NCI-H146 treated with DMSO at 0.1 percent for 48 hours (cell line): ENCODE data around the gene CCER1.

ENCODE experiments used
- DNase-seq: peaks from one replicate; lab custom pipeline; 2025; ENCODE audit not compliant: unreplicated experiment; lab: John Stamatoyannopoulos, UW

The CCER1 gene

DNA sequence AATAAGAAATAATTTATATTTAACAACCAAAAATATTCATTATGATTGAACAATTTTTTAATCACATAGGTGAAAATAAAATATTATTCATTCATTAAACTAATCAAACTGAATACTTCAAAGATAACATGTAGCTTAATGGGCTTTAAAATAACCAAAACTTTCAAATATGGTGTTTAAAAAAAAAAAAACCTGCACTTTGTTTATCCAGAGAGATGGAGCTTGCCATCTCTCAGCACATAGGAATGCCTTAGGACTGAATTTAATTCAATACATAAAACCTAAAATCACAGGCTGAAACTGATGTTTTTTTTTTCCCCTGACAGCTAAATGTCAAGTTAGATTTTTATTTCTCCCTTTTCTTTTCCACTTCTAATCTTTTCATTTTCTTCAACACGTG, 14.4 kb upstream of the CCER1 start:
- DNase-seq, result no peak

DNA sequence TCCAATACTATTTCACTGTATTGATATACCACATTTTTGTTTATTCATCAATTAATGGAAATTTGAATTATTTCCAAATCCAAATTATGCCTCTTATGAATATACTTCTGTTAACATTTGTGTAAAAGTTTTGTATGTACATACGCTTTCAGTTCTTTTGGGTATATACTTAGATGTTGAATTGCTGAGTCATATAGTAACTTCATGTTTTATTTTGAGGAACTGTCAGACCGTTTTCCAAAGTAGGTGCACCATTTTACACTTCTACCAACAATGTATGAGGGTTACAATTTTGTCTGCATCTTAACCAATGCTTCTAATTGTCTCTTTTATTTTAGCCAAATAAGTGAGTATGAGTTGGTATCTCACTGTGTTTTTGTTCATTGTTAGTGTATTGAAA, 10.2 kb upstream of the CCER1 start:
- DNase-seq, result no peak

- no peak for DNase-seq
Observed at GRCh38 chr12:90964616-90965015, 9.6 kb upstream of the CCER1 start.

DNA sequence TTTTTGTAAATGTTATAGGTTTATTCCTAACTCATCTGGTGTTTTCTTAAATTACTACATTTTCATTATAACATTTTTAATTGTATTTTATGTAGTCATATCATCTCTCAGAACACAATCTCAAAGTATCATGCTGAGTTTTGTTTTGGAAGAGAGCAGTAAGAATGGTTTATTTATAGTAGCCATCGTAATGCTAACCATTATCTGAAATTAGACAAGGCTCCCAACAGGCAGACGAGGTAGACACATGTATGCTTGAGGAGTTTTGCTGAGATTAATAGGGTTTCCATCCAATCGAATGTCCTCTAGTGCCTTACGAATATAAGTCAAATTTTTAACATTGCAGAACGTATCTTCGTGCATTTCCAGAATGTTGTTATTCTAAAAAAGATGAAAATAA, 9.0 kb upstream of the CCER1 start:
- no peak for DNase-seq

DNA sequence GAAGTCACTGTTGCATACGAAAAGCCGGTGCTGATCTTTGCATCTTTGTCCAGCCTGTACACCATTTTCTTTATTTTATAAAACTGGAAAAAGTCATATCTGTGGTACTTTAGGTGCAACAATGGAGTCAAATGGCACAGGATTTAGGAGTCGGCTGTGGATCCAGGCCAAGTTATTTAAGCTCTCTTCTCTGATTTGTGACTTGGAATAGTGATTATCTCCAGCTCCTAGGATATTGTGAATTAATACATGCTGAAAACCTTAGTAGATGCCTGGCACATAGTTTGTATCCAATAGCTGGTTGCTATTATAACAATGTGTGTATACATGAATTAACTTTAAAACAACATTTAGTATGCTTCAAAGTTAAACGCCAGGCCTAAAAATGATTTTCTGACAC, 6.2 kb upstream of the CCER1 start:
- no peak for DNase-seq

GRCh38 chr12:90959538-90960139, 4.7 kb upstream of the CCER1 start:
- DNase-seq, result no peak

GRCh38 chr12:90959032-90959431, 4.1 kb upstream of the CCER1 start:
- no peak for DNase-seq

DNA sequence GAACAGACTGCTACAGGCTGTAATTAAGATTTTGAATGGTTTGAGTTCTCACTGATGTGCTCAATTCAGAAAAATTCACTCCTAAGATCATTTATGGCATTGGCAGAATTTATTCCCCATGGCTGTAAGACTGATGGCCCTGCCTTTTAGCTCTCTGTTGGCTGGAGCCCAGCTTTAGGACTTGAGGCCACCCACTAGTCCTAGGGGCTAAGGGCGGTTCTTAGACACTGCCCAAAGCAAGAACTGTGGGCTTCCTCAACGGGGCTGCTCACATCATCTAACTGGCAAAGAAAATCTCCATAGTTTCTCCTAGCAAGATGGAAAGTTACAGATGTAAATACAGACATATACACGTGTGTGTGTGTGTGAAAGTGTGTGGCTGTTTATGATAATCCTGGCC, 3.4 kb upstream of the CCER1 start:
- no peak for DNase-seq

DNA sequence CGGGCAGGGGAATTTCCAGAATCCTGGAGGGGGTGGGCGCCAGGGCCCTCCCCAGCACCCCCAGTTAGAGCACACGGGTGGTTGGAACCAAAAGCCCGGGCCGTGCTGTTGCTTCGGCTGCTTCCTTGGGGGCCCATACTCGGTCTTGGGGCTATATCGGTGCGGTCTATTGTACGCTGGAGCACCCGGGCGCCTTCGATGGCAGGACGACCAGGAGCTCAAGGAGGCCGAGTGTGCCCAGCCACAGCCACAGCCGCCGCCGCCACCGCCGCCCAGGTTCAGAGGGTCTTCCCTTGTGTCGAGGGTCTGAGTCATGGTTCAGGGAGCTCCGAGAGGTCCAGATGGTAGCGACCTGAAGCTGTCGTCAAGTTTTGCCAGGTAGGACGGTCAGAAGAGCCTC, 548 bp downstream of the CCER1 start:
- DNase-seq, result no peak

GRCh38 chr12:90953956-90954421, 987 bp downstream of the CCER1 start:
- no peak for DNase-seq

- DNase-seq, result no peak
Observed at GRCh38 chr12:90951432-90952105, 3.4 kb downstream of the CCER1 start.

- no peak for DNase-seq
Observed at GRCh38 chr12:90947869-90948268, 7.1 kb downstream of the CCER1 start.

DNA sequence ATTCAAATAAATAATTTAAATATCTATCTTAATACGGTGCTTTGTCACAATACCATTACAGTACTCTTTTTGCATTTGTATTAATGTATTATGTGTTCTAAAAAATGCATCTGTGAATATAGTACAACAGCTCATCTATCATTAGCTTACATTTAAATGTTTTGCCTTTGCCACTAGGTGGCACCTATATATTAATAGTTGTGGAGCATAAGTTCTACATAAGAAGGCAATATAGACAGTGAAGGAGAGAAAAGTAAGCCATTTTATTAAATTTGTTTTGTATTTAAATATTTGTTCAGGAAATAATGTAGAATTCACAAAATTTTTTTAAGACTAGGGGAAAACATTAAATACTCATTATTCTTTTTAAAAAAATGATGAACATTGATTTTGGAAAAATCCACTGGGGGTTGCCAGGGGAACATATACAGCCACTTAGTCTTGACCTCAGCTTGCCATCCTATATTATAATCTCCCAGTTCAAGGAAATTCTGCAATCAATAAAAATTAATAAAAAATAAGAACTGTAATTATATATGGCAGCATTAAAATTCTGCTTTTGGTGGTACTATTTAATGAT, 9.8 kb downstream of the CCER1 start:
- DNase-seq, result no peak

DNA sequence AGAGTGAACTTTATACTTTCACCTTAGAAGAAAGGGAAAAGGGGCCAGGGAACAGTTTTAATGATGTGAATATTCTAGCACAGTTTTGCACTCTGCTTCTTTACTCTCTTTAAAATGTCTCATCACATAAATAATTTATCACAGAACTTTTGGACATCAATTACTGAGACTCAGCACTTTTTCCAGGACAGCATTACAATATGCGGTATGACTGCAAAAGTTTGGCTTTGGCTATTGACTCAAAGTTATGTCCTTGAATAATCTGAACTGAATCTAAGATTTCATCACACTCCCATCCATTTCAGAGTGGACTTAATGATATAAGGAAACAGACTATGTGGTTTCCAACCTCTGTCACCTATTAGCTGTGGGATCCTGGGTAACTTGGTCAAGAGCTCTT, 11.7 kb downstream of the CCER1 start:
- no peak for DNase-seq

DNA sequence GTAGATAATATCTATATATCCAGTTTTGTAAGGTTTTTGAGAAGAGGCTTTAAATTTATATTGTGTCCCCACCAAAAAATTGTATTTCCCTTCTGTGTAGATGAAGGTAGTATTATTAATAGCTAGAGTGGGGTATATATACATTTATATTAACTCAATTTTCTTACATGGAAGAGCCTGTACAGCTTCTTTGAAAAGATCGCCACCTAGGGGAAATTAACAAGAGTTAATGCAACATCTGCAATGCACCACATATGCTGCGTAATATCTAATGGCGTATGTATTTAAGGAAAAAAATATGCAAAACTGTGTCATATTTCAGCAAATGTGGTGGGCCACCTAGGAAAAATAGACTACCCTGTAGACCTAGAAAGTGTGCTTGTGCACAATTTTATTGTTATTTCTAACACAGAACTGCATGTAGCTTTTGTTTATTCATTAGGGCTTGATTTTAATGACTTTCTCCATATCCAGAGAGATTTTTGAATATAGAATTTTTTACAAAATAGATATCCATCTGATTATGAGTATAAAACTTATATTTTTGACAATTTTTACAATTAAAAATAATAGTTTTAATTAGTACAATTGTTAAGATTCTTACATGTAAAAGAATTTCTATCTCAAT, 14.0 kb downstream of the CCER1 start:
- DNase-seq, result no peak

DNA sequence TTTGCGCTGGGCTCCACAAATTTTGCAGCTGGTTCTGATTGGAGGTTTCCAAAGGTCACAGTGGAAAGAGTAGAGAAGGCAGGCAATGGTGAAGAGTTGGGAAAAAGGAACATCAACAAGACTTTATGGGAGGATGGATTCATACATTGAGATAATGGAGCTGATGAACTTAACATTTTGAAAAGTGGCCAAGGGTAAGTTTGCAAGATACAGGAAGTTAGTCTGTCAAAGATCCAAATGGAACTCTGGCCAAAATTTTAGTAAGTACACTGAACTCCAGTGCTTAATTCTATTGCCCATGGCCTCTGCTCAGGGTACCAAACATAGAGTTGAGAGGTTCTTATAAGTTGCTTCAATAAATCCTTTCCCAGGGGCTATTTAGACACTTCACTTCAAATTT, 15.6 kb downstream of the CCER1 start:
- DNase-seq, result no peak

- no peak for DNase-seq
Observed at GRCh38 chr12:90938451-90938850, 16.5 kb downstream of the CCER1 start.

DNA sequence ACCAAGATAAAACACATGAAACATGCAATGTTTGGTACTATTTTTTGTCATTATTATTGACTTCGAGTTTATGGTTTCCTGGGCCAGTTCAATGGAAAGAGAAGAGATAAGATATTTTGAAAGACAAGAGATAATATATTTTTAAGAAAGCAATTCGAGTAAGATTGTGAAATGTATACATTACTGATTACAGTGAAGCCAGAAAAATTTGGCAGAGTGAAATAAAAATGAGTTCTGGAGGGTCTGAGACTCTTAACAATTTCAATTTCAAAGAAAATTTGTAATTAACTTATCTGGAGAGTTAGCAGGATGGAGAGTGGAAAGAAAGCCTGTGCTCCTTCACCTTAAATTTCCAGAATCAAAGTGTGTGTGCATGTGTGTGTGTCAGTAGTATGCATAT, 17.3 kb downstream of the CCER1 start:
- no peak for DNase-seq

DNA sequence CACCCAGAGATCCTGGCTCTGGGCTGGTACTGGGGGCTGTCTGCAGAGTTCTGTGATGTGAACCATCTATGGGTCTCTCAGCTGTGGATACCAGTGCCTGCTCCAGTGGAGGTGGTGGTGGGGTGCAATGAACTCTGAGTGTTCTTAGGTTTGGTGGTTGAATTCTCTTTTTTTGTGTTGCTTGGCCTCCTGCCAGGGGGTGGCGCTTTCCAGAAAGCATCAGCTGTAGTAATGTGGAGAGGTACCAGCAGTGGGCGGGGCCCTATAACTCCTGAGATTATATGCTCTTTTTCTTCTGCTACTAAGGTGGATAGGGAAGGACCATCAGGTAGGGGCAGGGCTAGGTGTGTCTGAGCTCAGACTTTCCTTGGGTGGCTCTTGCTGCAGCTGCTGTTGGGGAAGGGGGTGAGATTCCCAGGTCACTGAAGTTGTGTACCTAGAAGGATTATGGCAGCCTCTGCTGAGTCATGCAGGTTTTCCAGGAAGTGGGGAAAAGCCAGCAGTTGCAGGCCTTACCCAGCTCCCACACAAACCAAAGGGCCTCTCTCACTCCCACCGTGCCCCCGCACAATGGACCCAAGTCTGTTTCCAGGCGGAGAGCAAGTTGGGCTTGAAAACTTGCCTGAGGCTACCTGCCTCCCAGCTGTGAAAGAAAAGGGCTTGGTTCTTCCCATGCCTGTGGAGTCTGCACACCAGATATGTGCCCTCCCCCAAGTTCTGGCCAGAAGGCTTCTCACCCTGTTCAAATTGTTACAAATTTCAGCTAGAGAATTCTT, 18.6 kb downstream of the CCER1 start:
- no peak for DNase-seq

DNA sequence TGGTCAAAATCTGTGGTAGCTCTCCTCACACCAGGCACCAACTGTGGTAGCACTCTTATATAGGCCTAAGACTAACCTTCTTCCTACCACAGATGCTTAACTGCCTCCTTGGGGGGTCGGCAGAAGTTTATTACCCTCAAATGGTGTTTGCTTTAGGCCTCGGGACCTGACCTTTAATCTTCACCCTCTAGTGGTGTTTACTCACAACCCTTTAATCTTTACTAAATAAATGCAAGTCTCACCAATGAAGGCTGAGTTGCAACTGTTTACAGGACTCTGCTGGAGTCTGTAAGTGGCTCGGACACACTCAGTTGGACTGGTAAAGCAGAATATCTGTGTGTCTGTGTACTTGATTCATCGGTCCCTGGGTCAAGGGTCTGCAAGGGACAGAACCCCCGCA, 29.4 kb downstream of the CCER1 start:
- DNase-seq, result no peak

GRCh38 chr12:90924406-90924805, 30.6 kb downstream of the CCER1 start:
- no peak for DNase-seq
